H1 (cell line): ENCODE data around the gene USP24. TPM values are rescaled to one million over a fixed set of nuclear protein-coding genes. Genes with fewer than 3 reads are reported as not detected.

Experiments
- CTCF ChIA-PET: fragments of 300-600 bp; sonication (Branson Sonifier 250); formaldehyde crosslinking; loops from one replicate; lab custom pipeline; 2021; ENCODE audit not compliant: partially characterized antibody; lab: Charles Lee
- POLR2A ChIA-PET: fragments of 300-600 bp; sonication (Branson Sonifier 250); formaldehyde crosslinking; loops from one replicate; lab custom pipeline; 2021; ENCODE audit warnings: inconsistent platforms; ENCODE audit not compliant: partially characterized antibody; lab: Charles Lee
- DNase-seq, 2 experiments: peaks; one replicate each; pipeline versions ENCODE4 v3.0.0 to v3.0.0-alpha.2; 2010 to 2022; ENCODE audit warnings: low spot score in 2 of 2, low read depth in 1 of 2, mixed read lengths in 1 of 2
- FAIRE-seq: peaks from 2 replicates; lab custom pipeline; 2011; peaks lifted over from hg19 to GRCh38; lab: Jason Lieb, UNC
- H2AFZ ChIP-seq: 2 replicates; pipeline ENCODE4 v1.8.1; 2012; ENCODE audit warnings: low read length, inconsistent platforms
- H2AK5ac ChIP-seq: 2 replicates; pipeline ENCODE4 v1.6.1; 2013; ENCODE audit warnings: low read depth, low read length
- H2BK120ac ChIP-seq: replicated peaks from 2 replicates; pipeline ENCODE3; 2013; ENCODE audit warnings: low read depth, low read length, inconsistent platforms
- H2BK12ac ChIP-seq: 2 replicates; pipeline ENCODE4 v1.6.1; 2013; ENCODE audit warnings: low read depth, low read length
- H2BK15ac ChIP-seq: 2 replicates; pipeline ENCODE4 v1.6.1; 2013; ENCODE audit warnings: low read length
- H2BK20ac ChIP-seq: 2 replicates; pipeline ENCODE4 v1.6.1; 2013; ENCODE audit warnings: low read length
- H2BK5ac ChIP-seq: 2 replicates; pipeline ENCODE4 v1.6.1; 2013; ENCODE audit warnings: low read depth, low read length
- H3K14ac ChIP-seq: 2 replicates; pipeline ENCODE4 v1.6.1; 2013; ENCODE audit warnings: inconsistent platforms; ENCODE audit not compliant: insufficient read length
- H3K18ac ChIP-seq: 2 replicates; pipeline ENCODE4 v1.6.1; 2013; ENCODE audit warnings: low read length; ENCODE audit errors: extremely low read depth
- H3K23ac ChIP-seq: 2 replicates; pipeline ENCODE4 v1.6.1; 2013; ENCODE audit warnings: inconsistent platforms; ENCODE audit not compliant: insufficient read length
- H3K23me2 ChIP-seq: 2 replicates; pipeline ENCODE4 v1.6.1; 2013; ENCODE audit warnings: low read depth, low read length
- H3K27ac ChIP-seq: 2 replicates; pipeline ENCODE4 v1.6.1; 2011; ENCODE audit warnings: low read depth, low read length, inconsistent platforms
- H3K27me3 ChIP-seq, 4 experiments: replicated peaks in 1 of 4; 1 replicate in 1 of 4; 2 replicates in 3 of 4; pipeline versions ENCODE4 v1.6.1 to v1.8.1; 2011 to 2013; ENCODE audit warnings: low read length in 3 of 4, mild to moderate bottlenecking in 3 of 4, inconsistent platforms in 2 of 4, mixed read lengths in 2 of 4, moderate library complexity in 1 of 4; ENCODE audit not compliant: control insufficient read depth in 3 of 4, insufficient read depth in 3 of 4; ENCODE audit errors: extremely low read depth in 1 of 4
- H3K36me3 ChIP-seq, 4 experiments: 2 replicates each; pipeline versions ENCODE4 v1.6.1 to v1.8.1; 2011 to 2013; ENCODE audit warnings: mild to moderate bottlenecking in 4 of 4, low read length in 3 of 4, moderate library complexity in 2 of 4, control low read depth in 1 of 4, inconsistent platforms in 1 of 4; ENCODE audit not compliant: insufficient read depth in 4 of 4, control insufficient read depth in 2 of 4
- H3K4ac ChIP-seq: replicated peaks from 2 replicates; pipeline ENCODE3; 2013; ENCODE audit warnings: low read length, low read depth, mixed read lengths, inconsistent platforms; ENCODE audit not compliant: insufficient read length
- H3K4me1 ChIP-seq, 4 experiments: replicated peaks in 1 of 4; 1 replicate in 1 of 4; 2 replicates in 3 of 4; pipeline versions ENCODE4 v1.6.1 to v1.8.1; 2011 to 2013; ENCODE audit warnings: low read length in 3 of 4, inconsistent platforms in 2 of 4, mixed read lengths in 1 of 4; ENCODE audit not compliant: insufficient read depth in 4 of 4, control insufficient read depth in 3 of 4
- H3K4me2 ChIP-seq, 2 experiments: 2 replicates each; pipeline versions ENCODE4 v1.6.1 to v1.8.1; 2011 to 2013; ENCODE audit warnings: low read depth in 2 of 2, low read length in 2 of 2, control low read depth in 1 of 2, inconsistent platforms in 1 of 2, mild to moderate bottlenecking in 1 of 2; ENCODE audit not compliant: insufficient read depth in 1 of 2
- H3K4me3 ChIP-seq, 4 experiments: fragments of 200-600, 300-600 bp in 1 of 4; sonication (generic), shearing (Covaris generic), sonication (Bioruptor Twin) in 1 of 4; 2 replicates each; pipeline versions ENCODE4 v1.5.1 to v1.8.1; 2011 to 2016; ENCODE audit warnings: low read length in 4 of 4, low read depth in 3 of 4, control low read depth in 2 of 4, inconsistent platforms in 2 of 4, mild to moderate bottlenecking in 2 of 4, mixed read lengths in 1 of 4, moderate library complexity in 1 of 4; ENCODE audit not compliant: insufficient read depth in 2 of 4; ENCODE audit errors: extremely low read depth in 1 of 4
- H3K56ac ChIP-seq: replicated peaks from 2 replicates; pipeline ENCODE3; 2013; ENCODE audit warnings: low read depth, mild to moderate bottlenecking, mixed read lengths, low read length, inconsistent platforms; ENCODE audit not compliant: insufficient read length
- H3K79me1 ChIP-seq: 2 replicates; pipeline ENCODE4 v1.6.1; 2013; ENCODE audit warnings: low read depth, low read length, control low read depth
- H3K79me2 ChIP-seq, 2 experiments: 2 replicates each; pipeline versions ENCODE4 v1.6.1 to v1.8.1; 2012 to 2013; ENCODE audit warnings: low read length in 2 of 2, mild to moderate bottlenecking in 2 of 2, inconsistent platforms in 1 of 2; ENCODE audit not compliant: insufficient read depth in 2 of 2, control insufficient read depth in 1 of 2
- H3K9ac ChIP-seq, 4 experiments: replicated peaks in 1 of 4; 1 replicate in 1 of 4; 2 replicates in 3 of 4; pipeline versions ENCODE4 v1.6.1 to v1.8.1; 2011 to 2013; ENCODE audit warnings: low read depth in 3 of 4, low read length in 3 of 4, control low read depth in 2 of 4, mild to moderate bottlenecking in 2 of 4, moderate library complexity in 2 of 4, inconsistent platforms in 1 of 4; ENCODE audit errors: extremely low read depth in 1 of 4
- H3K9me3 ChIP-seq, 2 experiments: 2 replicates each; pipeline versions ENCODE4 v1.6.1 to v1.8.1; 2012 to 2013; ENCODE audit warnings: mild to moderate bottlenecking in 2 of 2, moderate library complexity in 2 of 2, control low read depth in 1 of 2, inconsistent platforms in 1 of 2, low read depth in 1 of 2, low read length in 1 of 2, mixed read lengths in 1 of 2; ENCODE audit not compliant: insufficient read depth in 2 of 2
- H4K20me1 ChIP-seq, 2 experiments: replicated peaks in 1 of 2; 2 replicates each; pipeline versions ENCODE3 to v1.8.1; 2011 to 2013; ENCODE audit warnings: inconsistent platforms in 2 of 2, low read length in 2 of 2, mild to moderate bottlenecking in 1 of 2; ENCODE audit not compliant: insufficient read depth in 2 of 2, control insufficient read depth in 1 of 2
- H4K5ac ChIP-seq: 2 replicates; pipeline ENCODE4 v1.6.1; 2013; ENCODE audit warnings: low read length, low read depth, mixed read lengths, inconsistent platforms; ENCODE audit not compliant: insufficient read length
- H4K8ac ChIP-seq: 2 replicates; pipeline ENCODE4 v1.8.0; 2013; ENCODE audit warnings: mild to moderate bottlenecking, moderate library complexity, low read length, inconsistent platforms; ENCODE audit not compliant: insufficient read depth; ENCODE audit errors: extremely low read depth
- H4K91ac ChIP-seq: replicated peaks from 2 replicates; pipeline ENCODE3; 2013; ENCODE audit warnings: low read length, mixed read lengths, inconsistent platforms; ENCODE audit not compliant: insufficient read length
- GTF2F1 ChIP-seq: IDR thresholded peaks from 2 replicates; pipeline ENCODE4 v1.6.1; 2012; ENCODE audit warnings: low read depth, low read length, improper control_type of control experiment, borderline replicate concordance
- WGBS, 2 experiments: shearing (Covaris generic) in 1 of 2; methylation state at CpG; one replicate each; pipeline versions ENCODE4 v1.1.6 to v1.1.7; 2013 to 2015; ENCODE audit warnings: low lambda C conversion rate in 2 of 2, mixed read lengths in 2 of 2, inconsistent platforms in 1 of 2, low coverage in 1 of 2, missing lambda C conversion rate in 1 of 2; ENCODE audit not compliant: insufficient replicate concordance in 2 of 2, insufficient coverage in 1 of 2, insufficient read length in 1 of 2; ENCODE audit errors: extremely low coverage in 1 of 2, missing lambda C conversion rate in 1 of 2; 5-methylcytosine and 5-hydroxymethylcytosine counted together
- polyA plus RNA-seq, 7 experiments: library from polyadenylated mRNA; depleted of rRNA in 3 of 7; stranded (reverse) in 5 of 7; unstranded in 2 of 7; fragments of >200 nt in 5 of 7; fragments of 200-250 nt in 2 of 7; gene quantifications; 1 replicate in 5 of 7; 2 replicates in 1 of 7; 4 replicates in 1 of 7; pipeline versions ENCODE4 v1.2.1 to v1.2.3, GENCODE V29; 2011 to 2013; ENCODE audit warnings: missing spikeins in 2 of 7, mixed read lengths in 2 of 7
- total RNA-seq: library from RNA; stranded (reverse); fragmentation: NEBNext Ultra II Directional; extraction: Animal tissue kit (Norgen Biotek cat#: 25700); gene quantifications from 2 replicates; pipeline ENCODE4 v1.2.1, GENCODE V29; 2021

USP24 gene
- total and polyA plus RNA-seq, 2 of the 8 experiments (the other 6 are each of a cell fraction or from before 2014, with no cell fraction given): 11.1 to 34.6 TPM

GRCh38 chr1:55043726-55044125 is 171.4 kb downstream of the USP24 start:
- peaks cover 0 to 14% (median 0%) of the 10 kb centered on the region in 4 experiments; a peak in 1 of 8 replicates for H3K36me3 ChIP-seq
- no peak overlapping the region for H2AFZ ChIP-seq

More at GRCh38 chr1:55043726-55044125, 171.4 kb downstream of the USP24 start:
- WGBS, 2 experiments: 90% methylated on average over 9 of the region's 9 CpGs; no CpG with 5 or more reads in 1 of the 2 experiments
- H2BK12ac ChIP-seq: no peak overlapping the region
- H3K56ac ChIP-seq: no peak overlapping the region
- no peak for TF ChIP-seq GTF2F1
- H2BK15ac ChIP-seq: no peak overlapping the region
- no peak overlapping the region for H3K23ac ChIP-seq
- H3K27ac ChIP-seq: no peak overlapping the region
- H3K18ac ChIP-seq: no peak overlapping the region
- peaks cover 13% of the 10 kb centered on the region; the same call in 1 of the 2 replicates for H3K23me2 ChIP-seq
- DNase-seq: no peak
- FAIRE-seq: no peak
- no peak overlapping the region for H3K14ac ChIP-seq
- H2AK5ac ChIP-seq: no peak overlapping the region
- no peak overlapping the region for H2BK20ac ChIP-seq
- H3K27me3 ChIP-seq: peaks cover 6 to 27% (median 25%) of the 10 kb centered on the region in 4 experiments
- H4K20me1 ChIP-seq: peaks cover 0 to 32% of the 10 kb centered on the region in 2 experiments
- H3K4me3 ChIP-seq: no peak overlapping the region
- no peaks in the 10 kb centered on the region for H3K9me3 ChIP-seq
- no peak overlapping the region; the same call in 1 of the 2 replicates for H4K8ac ChIP-seq
- H3K4me2 ChIP-seq: no peak overlapping the region
- H2BK120ac ChIP-seq: no peak overlapping the region
- peaks cover 0 to 13% (median 9%) of the 10 kb centered on the region in 4 experiments; a peak in 6 of 7 replicates for H3K4me1 ChIP-seq
- H3K79me1 ChIP-seq: no peaks in the 10 kb centered on the region; the same call in none of the 2 replicates
- ChIA-PET CTCF (interaction anchor here (1.8 kb wide), 1 partner anchor 99 kb away, joined by 8 read pairs; no protein-coding TSS in a partner anchor), POLR2A (no interaction called here)
- no peak overlapping the region for H4K5ac ChIP-seq
- H4K91ac ChIP-seq: no peak overlapping the region
- H3K4ac ChIP-seq: no peak overlapping the region
- H3K79me2 ChIP-seq: peaks cover 6 to 16% of the 10 kb centered on the region in 2 experiments; a peak in 2 of 4 replicates
- H2BK5ac ChIP-seq: peak overlapping the region; percentile 52
- H3K9ac ChIP-seq: no peak overlapping the region
